Superior temporal gyrus (tissue), 1 donor: ENCODE results near the gene SMIM3.

ENCODE experiments used
- DNase-seq: peaks from one replicate; pipeline ENCODE4 v3.0.0-alpha.2; 2016; ENCODE audit errors: extremely low spot score

The SMIM3 gene

GRCh38 chr5:150765011-150765798 lies 13.4 kb upstream of the SMIM3 start:
- no peak for DNase-seq

- DNase-seq = no peak
These were observed 12.8 kb upstream of the SMIM3 start for GRCh38 chr5:150765799-150766169.

- DNase-seq = no peak
These were observed 12.3 kb upstream of the SMIM3 start for GRCh38 chr5:150766251-150766650.

- no peak for DNase-seq
These were observed 7.3 kb upstream of the SMIM3 start for GRCh38 chr5:150771034-150771795.

GRCh38 chr5:150774145-150774544 lies 4.4 kb upstream of the SMIM3 start:
- no peak for DNase-seq

GRCh38 chr5:150777685-150778084 lies 872 bp upstream of the SMIM3 start:
- no peak for DNase-seq

GRCh38 chr5:150778088-150778516 lies 455 bp upstream of the SMIM3 start:
- DNase-seq = no peak

GRCh38 chr5:150779397-150780186 lies 1.0 kb downstream of the SMIM3 start:
- DNase-seq = no peak

- no peak for DNase-seq
These were observed 1.7 kb downstream of the SMIM3 start for GRCh38 chr5:150780187-150780692.

- no peak for DNase-seq
These were observed 2.3 kb downstream of the SMIM3 start for GRCh38 chr5:150780816-150781221.

GRCh38 chr5:150781706-150782614 lies 3.4 kb downstream of the SMIM3 start:
- DNase-seq = no peak

GRCh38 chr5:150782850-150783249 lies 4.3 kb downstream of the SMIM3 start:
- no peak for DNase-seq

GRCh38 chr5:150783422-150783928 lies 4.9 kb downstream of the SMIM3 start:
- no peak for DNase-seq

GRCh38 chr5:150785950-150786349 lies 7.4 kb downstream of the SMIM3 start:
- no peak for DNase-seq

- no peak for DNase-seq
These were observed 8.3 kb downstream of the SMIM3 start for GRCh38 chr5:150786876-150787275.

GRCh38 chr5:150787656-150788055 lies 9.1 kb downstream of the SMIM3 start:
- DNase-seq = no peak

- no peak for DNase-seq
These were observed 10.4 kb downstream of the SMIM3 start for GRCh38 chr5:150788977-150789376.

GRCh38 chr5:150789450-150789849 lies 10.9 kb downstream of the SMIM3 start:
- DNase-seq = no peak

- DNase-seq = no peak
These were observed 11.5 kb downstream of the SMIM3 start for GRCh38 chr5:150789943-150790611.

GRCh38 chr5:150791536-150791935 lies 13.0 kb downstream of the SMIM3 start:
- DNase-seq = no peak
